Ishikawa (cell line): ENCODE measurements around the gene PPP1R12A.

ENCODE experiments used
- EGR1 ChIP-seq: IDR thresholded peaks from 2 replicates; pipeline ENCODE4 v1.6.1; 2012
- EP300 ChIP-seq: IDR thresholded peaks from 2 replicates; pipeline ENCODE4 v1.6.1; 2012; ENCODE audit warnings: borderline replicate concordance
- FOXM1 ChIP-seq: IDR thresholded peaks from 2 replicates; pipeline ENCODE4 v1.6.1; 2012; ENCODE audit warnings: low read depth, borderline replicate concordance
- MAX ChIP-seq: IDR thresholded peaks from 2 replicates; pipeline ENCODE4 v1.6.1; 2012
- RAD21 ChIP-seq: IDR thresholded peaks from 2 replicates; pipeline ENCODE4 v1.6.1; 2012; ENCODE audit warnings: low read depth
- TAF1 ChIP-seq: IDR thresholded peaks from 2 replicates; pipeline ENCODE4 v1.6.1; 2012; ENCODE audit warnings: low read depth, mild to moderate bottlenecking
- TEAD4 ChIP-seq: IDR thresholded peaks from 2 replicates; pipeline ENCODE4 v1.6.1; 2012
- YY1 ChIP-seq: IDR thresholded peaks from 2 replicates; pipeline ENCODE4 v1.6.1; 2012; ENCODE audit warnings: low read depth

DNA sequence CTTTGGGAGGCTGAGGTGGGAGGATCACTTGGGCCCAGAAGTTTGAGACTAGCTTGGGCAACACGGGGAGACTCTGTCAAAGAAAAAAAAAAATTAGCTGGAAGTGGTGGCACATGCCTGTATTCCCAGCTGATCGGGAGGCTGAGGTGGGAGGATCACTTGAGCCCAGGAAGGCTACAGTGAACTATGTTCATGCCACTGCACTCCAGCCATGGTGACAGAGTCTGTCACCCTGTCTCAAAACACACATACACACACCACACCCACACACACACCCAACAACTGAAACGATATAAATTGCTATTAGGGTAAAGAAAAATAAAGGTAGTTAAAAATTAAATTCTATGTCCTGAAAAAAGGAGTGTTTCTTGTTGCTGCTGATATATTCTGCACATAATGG, 7.9 kb downstream of the PPP1R12A start:
- TF ChIP-seq YY1 (no peak), FOXM1 (no peak), EP300 (no peak), TAF1 (no peak), TEAD4 (no peak), RAD21 (no peak), EGR1 (no peak), MAX (no peak)
